Activated CD4-positive, CD25-positive, alpha-beta regulatory T cell treated with anti-CD3 and anti-CD28 coated beads, Interleukin-2, amount 50 U/mL, for 16 hours (primary cell): ENCODE data around the gene ABHD14A.

ENCODE experiments used
- DNase-seq: peaks from one replicate; pipeline ENCODE4 v3.0.0-alpha.2; 2020; ENCODE audit warnings: low read depth, low spot score

Gene ABHD14A

GRCh38 chr3:51994530-51994929 is 19.7 kb downstream of the ABHD14A start:
- no peak for DNase-seq

GRCh38 chr3:51995346-51996163 is 20.7 kb downstream of the ABHD14A start, which contains the start of gene RPL29:
RPL29 (minus strand) TSS chr3:51995895; CDS start chr3:51995461, 434 bp downstream.
- peak; percentile 84 for DNase-seq

GRCh38 chr3:51997172-51997571 is 22.3 kb downstream of the ABHD14A start:
- no peak for DNase-seq

- DNase-seq = no peak
Measured at GRCh38 chr3:51997935-51998596, 23.2 kb downstream of the ABHD14A start.

GRCh38 chr3:51998774-51999173 is 23.9 kb downstream of the ABHD14A start:
- no peak for DNase-seq

GRCh38 chr3:51999846-52000245 is 25.0 kb downstream of the ABHD14A start:
- DNase-seq = no peak

DNA sequence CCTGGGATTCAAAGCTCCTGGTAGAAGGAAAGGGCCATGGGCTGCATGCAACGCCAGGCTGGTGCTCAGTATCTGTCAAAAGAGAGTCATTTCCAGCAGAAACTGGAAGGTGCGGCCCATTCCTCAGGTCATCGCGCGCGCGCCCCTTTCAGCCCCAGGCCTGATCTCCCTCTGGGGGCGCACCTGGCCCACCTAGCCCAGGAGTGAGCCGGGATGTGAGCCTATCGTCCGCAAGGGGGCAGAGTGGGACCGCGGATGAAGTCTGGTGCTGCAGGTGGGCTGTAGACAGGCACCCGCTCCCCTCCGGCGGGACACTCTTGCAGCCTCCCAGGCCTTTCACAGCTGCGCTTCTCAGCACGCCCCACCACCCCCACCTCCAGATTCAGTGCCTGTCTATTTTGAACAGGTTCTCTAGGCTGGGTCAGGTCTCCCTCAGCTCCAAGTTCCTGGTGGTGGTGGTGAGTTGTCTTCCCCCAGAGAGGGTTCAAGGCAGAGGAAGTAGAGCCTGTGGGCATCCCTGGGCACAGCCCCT is 26.6 kb downstream of the ABHD14A start:
- peak; percentile 66 for DNase-seq

- no peak for DNase-seq
Measured at GRCh38 chr3:52002748-52003147, 27.9 kb downstream of the ABHD14A start.

DNA sequence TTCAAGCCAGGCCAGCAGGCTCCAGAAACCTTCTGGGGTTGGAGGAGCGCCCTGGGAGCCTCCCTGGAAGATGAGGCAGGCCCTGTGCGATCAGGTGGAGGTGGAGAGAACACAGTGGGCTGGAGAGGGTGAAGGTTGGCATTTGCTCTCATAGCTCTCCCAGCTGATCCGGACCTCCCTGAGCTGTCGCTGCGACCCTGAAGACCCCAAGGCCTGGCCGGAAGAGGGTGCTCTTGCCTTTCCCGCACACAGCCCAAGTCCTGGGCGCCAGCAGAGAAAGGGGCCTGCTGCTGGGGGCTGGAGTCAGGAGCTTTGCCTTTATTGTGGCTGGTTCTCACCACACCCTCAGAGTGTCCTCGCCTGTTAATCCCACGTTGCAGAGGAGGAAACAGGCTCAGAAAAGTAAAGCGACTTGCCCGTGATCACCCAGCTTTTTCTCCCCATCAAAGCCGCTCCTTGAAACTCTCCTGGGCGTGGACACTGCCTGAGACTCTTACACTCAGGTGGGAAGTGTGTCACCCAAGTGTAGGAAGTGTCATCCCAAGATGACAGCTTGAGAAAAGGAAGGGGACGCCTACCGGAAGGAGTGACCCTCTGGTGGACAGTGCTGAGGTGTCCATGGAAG is 29.4 kb downstream of the ABHD14A start:
- no peak for DNase-seq

DNA sequence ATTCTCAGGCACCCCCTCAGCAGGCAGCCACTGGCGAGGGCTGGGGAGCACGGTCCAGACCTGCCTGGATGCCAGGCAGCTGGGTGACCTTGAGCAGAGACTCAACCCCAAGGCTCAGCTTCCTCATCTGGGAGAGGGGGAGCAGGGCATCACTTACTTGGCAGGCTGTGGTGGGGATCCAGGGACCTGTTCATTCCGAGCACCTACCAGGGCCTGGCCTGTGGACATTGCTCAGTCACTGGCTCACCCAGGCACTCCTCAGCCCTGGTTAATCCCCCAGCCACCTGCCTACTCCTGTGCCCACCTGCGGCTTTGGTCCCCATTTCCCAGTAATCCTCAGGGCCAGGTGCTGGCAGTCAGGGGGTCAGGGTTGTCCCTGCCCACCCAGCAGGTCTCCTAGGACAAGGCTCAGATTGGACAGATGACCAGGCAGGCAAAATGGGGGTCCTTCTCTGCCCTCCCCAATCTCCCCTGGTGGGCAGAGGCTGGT is 30.1 kb downstream of the ABHD14A start:
- no peak for DNase-seq

DNA sequence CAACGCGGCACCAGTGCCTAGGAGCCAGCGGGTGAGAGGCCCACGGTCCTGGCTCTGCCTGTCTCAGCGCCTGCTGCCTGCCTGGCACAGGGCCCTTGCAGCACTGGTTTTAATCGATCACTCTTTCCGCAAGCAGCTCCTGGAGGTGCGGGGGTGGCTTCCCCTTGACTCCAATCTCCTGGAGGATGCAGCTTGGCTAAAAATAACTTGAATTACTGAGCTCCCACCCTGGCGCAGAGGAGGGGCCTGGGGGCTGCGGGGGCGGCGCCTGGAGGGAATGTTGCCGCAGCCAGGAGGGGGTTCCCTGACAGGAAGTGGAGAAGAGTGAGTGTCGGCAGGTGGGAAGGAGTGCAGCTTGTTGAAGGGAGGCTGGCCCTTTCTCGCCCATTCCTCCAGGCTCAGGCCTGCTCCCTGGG is 30.7 kb downstream of the ABHD14A start:
- no peak for DNase-seq

GRCh38 chr3:52006017-52006819 is 31.4 kb downstream of the ABHD14A start:
- no peak for DNase-seq

DNA sequence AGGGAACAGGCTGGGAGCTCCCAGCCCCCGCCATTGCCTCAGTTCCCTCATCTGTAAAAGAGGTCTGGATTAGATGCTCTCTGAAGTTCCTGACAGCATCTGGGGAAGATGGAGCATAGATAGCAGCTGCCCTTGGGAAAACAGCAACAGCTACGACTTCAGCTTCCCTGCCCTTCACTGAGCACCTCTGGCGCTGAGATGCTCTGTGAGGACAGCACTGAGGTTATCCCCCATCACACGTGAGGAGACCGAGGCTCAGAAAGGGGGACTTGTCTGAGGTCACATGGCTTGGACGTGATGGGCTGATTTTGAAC is 31.9 kb downstream of the ABHD14A start:
- no peak for DNase-seq

DNA sequence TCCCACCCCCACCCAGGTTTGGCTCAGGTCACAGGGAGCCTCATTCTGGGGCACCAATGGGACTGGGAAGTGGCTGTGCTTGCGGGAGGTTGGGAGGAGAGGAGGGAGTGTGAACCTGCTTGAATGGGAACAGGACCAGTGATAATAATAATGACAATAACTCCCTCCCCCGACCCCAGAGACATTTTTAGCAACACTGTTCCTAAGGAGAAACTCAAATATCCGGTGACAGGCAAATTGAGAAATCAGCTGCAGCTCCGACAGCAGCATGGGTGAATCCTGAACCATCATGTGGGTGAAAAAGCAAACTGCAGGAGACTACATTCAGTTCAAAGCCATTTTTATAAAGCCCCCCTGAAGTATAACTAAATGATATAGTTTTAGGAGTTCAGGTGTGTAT is 32.4 kb downstream of the ABHD14A start:
- no peak for DNase-seq

GRCh38 chr3:52010431-52010830 is 35.6 kb downstream of the ABHD14A start:
- no peak for DNase-seq

GRCh38 chr3:52012699-52013098 is 37.8 kb downstream of the ABHD14A start:
- no peak for DNase-seq

DNA sequence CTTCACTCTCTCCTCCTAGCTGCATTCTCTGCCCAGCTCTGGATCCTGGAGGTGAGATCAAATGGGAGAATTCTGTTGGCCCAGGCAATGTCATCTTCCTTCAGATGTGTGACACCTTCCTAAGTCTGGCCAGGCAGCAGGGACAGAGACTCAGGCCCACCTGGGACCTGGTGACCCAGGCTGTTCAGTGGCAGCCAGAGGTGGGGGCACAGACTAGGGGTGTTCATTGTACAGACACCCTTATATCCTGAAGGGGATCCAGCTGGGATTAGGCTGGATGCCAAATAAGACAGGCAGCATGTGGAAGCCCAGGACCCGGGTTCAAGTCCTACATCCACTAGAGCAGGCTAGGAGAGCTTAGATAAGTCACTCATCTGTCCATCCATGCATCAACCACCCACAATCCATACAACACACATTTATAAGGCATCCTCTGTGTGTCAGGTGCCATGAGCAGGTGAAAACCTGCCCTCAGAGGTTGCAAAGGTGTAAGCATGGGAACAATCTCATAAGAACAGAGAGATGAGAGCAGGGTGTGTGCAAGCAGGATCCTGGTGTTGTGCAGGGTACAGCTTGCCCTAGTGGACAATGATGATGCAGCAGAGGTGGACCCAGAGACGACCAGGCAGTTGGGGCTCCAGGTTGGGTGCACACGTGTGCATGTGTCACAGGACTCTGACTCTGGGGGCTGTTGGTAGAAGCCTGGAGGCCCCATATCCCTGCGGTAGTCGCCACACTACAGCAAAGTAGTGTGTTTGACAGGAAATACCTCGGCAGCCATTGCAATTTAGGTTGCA is 39.1 kb downstream of the ABHD14A start:
- DNase-seq = no peak

DNA sequence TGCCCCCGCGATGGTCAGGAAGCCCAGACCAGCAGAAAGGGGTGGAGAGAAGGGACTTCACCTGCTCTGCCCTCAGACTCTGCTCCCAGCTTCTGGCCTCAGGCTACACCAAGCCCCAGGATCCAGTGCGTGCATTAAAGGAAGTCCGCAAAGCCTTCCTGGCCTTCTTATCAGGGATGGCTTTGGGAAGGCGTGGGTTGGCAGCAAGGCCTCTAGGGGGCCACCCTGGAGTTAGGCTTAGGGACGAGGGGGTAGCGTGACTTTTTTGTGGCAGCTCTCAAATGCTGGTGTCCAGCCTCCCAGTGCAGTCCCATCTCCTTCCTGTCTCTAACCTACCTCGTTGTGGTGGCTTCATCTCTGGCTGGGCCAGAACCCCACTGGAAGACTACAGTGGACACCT is 39.7 kb downstream of the ABHD14A start:
- DNase-seq = no peak

- no peak for DNase-seq
Measured at GRCh38 chr3:52015438-52016228, 40.8 kb downstream of the ABHD14A start.

DNA sequence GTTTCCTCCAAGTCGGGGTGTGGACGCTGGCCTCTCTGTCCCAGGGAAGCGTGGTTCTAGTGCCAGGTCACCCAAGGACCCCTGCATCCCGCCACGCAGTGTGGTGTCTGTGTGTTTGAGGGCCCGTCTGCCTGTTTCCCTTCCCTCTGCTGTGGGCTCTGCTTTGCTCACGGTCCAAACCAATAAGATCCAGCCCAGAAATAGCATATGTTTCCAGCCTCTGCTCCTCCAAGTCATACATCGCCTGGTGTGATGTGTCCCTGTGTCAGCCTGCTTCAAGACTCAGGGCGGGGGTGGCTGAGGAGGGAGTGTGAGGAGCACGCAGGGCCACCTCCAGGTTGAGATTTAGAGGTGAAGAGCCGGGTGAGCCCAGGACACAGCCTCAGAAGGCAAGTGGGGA is 42.7 kb downstream of the ABHD14A start:
- no peak for DNase-seq
